ENCODE data around the gene KAT2B. TPM values are rescaled to one million over a fixed set of nuclear protein-coding genes. Genes with fewer than 3 reads are reported as not detected.

Gene KAT2B
- total and polyA plus RNA-seq, 4 donors = 9.3 to 42.6 (median 17.3) TPM

- no peak overlapping the region for H3K4me3 ChIP-seq
- no peaks in the 10 kb centered on the region for H3K36me3 ChIP-seq (ENCODE audit: control insufficient read depth in 4 of 4, insufficient read depth in 4 of 4, low read length in 4 of 4)
- no peaks in the 10 kb centered on the region for H3K27me3 ChIP-seq (ENCODE audit: control insufficient read depth in 3 of 3, insufficient read depth in 3 of 3, low read length in 2 of 3)
- H3K9ac ChIP-seq (ENCODE audit: insufficient read depth in 1 of 2, low read length in 2 of 2) = peak overlapping the region in 1 of 2 donors; percentile 44
- no peaks in the 10 kb centered on the region for H3K9me3 ChIP-seq (ENCODE audit: control insufficient read depth in 4 of 4, insufficient read depth in 3 of 4, low read length in 3 of 4)
- peaks cover 14 to 49% (median 45%) of the 10 kb centered on the region in 5 donors for H3K4me1 ChIP-seq (ENCODE audit: control insufficient read depth in 5 of 5, insufficient read depth in 5 of 5, low read length in 5 of 5)
- WGBS, 2 donors = 49 to 74% methylated on average over 2 of the region's 2 CpGs
- H3K27ac ChIP-seq (ENCODE audit: low read depth in 1 of 2, low read length in 1 of 2) = peak overlapping the region; percentile 88 to 96
- no peak for ATAC-seq (ENCODE audit: insufficient read depth, low FRiP score)
- no peak for TF ChIP-seq CTCF (IDR thresholded peaks at IDR 0.05; ENCODE audit: control extremely low read depth, extremely low read depth)
- DNase-seq = peak; percentile 85 to 95 (median 94)
Measured at GRCh38 chr3:20057612-20058180, 17.4 kb downstream of the KAT2B start.

GRCh38 chr3:20059929-20060328 is 19.7 kb downstream of the KAT2B start:
- Histone ChIP-seq H3K9me3 (ENCODE audit: control insufficient read depth in 4 of 4, insufficient read depth in 3 of 4, low read length in 3 of 4) (no peaks in the 10 kb centered on the region), H3K27me3 (ENCODE audit: control insufficient read depth in 3 of 3, insufficient read depth in 3 of 3, low read length in 2 of 3) (no peaks in the 10 kb centered on the region), H3K27ac (ENCODE audit: low read depth in 1 of 2, low read length in 1 of 2) (no peak overlapping the region), H3K4me3 (no peak overlapping the region), H3K9ac (ENCODE audit: insufficient read depth in 1 of 2, low read length in 2 of 2) (no peak overlapping the region), H3K4me1 (ENCODE audit: control insufficient read depth in 5 of 5, insufficient read depth in 5 of 5, low read length in 5 of 5) (peaks cover 8 to 46% (median 38%) of the 10 kb centered on the region in 5 donors), H3K36me3 (ENCODE audit: control insufficient read depth in 4 of 4, insufficient read depth in 4 of 4, low read length in 4 of 4) (no peaks in the 10 kb centered on the region)
- ATAC-seq (ENCODE audit: insufficient read depth, low FRiP score) = no peak
- no peak for TF ChIP-seq CTCF (IDR thresholded peaks at IDR 0.05; ENCODE audit: control extremely low read depth, extremely low read depth)
- DNase-seq = no peak
- 95 to 96% methylated on average over 3 of the region's 3 CpGs for WGBS, 2 donors

- no peaks in the 10 kb centered on the region for H3K36me3 ChIP-seq (ENCODE audit: control insufficient read depth in 4 of 4, insufficient read depth in 4 of 4, low read length in 4 of 4)
- ATAC-seq (ENCODE audit: insufficient read depth, low FRiP score) (peak; percentile 69), DNase-seq (peak in 2 of 3 donors; percentile 76 to 88)
- WGBS, 2 donors = 28 to 44% methylated on average over 4 of the region's 4 CpGs
- H3K27me3 ChIP-seq (ENCODE audit: control insufficient read depth in 3 of 3, insufficient read depth in 3 of 3, low read length in 2 of 3) = no peaks in the 10 kb centered on the region
- no peak overlapping the region for H3K4me3 ChIP-seq
- H3K9me3 ChIP-seq (ENCODE audit: control insufficient read depth in 4 of 4, insufficient read depth in 3 of 4, low read length in 3 of 4) = no peaks in the 10 kb centered on the region
- TF ChIP-seq CTCF (IDR thresholded peaks at IDR 0.05; ENCODE audit: control extremely low read depth, extremely low read depth) = no peak
- H3K9ac ChIP-seq (ENCODE audit: insufficient read depth in 1 of 2, low read length in 2 of 2) = peak overlapping the region in 1 of 2 donors; percentile 45
- peaks cover 8 to 44% (median 29%) of the 10 kb centered on the region in 5 donors for H3K4me1 ChIP-seq (ENCODE audit: control insufficient read depth in 5 of 5, insufficient read depth in 5 of 5, low read length in 5 of 5)
- H3K27ac ChIP-seq (ENCODE audit: low read depth in 1 of 2, low read length in 1 of 2) = peak overlapping the region in 1 of 2 donors; percentile 68
Measured at GRCh38 chr3:20060974-20061685, 20.9 kb downstream of the KAT2B start.
